Peyer's patch (tissue), 4 donors: Measurements from ENCODE around the gene C3orf70.

Source experiments
- POLR2A ChIP-seq, 2 donors: fragments of 450-650 bp; IDR thresholded peaks; one replicate each; pipeline ENCODE4 v1.5.1; 2017; ENCODE audit warnings: antibody characterized with exemption in 2 of 2, mild to moderate bottlenecking in 2 of 2, moderate library complexity in 2 of 2
- TF ChIP-seq, protein P1 (sequence below), 6 experiments: fragments of 450-650 bp in 4 of 6; fragments of 200-600 bp in 2 of 6; sonication (generic) in 1 of 6; IDR thresholded peaks; one replicate each; pipeline ENCODE4 v1.5.1; 2017 to 2019; ENCODE audit warnings: antibody characterized with exemption in 6 of 6, mild to moderate bottlenecking in 3 of 6, moderate library complexity in 1 of 6

GRCh38 chr3:185187391-185187790, 34.5 kb upstream of the C3orf70 start:
- TF ChIP-seq, protein P1, sequence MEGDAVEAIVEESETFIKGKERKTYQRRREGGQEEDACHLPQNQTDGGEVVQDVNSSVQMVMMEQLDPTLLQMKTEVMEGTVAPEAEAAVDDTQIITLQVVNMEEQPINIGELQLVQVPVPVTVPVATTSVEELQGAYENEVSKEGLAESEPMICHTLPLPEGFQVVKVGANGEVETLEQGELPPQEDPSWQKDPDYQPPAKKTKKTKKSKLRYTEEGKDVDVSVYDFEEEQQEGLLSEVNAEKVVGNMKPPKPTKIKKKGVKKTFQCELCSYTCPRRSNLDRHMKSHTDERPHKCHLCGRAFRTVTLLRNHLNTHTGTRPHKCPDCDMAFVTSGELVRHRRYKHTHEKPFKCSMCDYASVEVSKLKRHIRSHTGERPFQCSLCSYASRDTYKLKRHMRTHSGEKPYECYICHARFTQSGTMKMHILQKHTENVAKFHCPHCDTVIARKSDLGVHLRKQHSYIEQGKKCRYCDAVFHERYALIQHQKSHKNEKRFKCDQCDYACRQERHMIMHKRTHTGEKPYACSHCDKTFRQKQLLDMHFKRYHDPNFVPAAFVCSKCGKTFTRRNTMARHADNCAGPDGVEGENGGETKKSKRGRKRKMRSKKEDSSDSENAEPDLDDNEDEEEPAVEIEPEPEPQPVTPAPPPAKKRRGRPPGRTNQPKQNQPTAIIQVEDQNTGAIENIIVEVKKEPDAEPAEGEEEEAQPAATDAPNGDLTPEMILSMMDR (IDR thresholded peaks at IDR 0.05) = no peak
- no peak for TF ChIP-seq POLR2A (IDR thresholded peaks at IDR 0.05)
